Right hindlimb (tissue), 1 donor: Measurements from ENCODE around the gene LRRC4.

ENCODE experiments used
- DNase-seq: peaks from one replicate; pipeline ENCODE4 v3.0.0-alpha.2; 2018

LRRC4 gene

DNA sequence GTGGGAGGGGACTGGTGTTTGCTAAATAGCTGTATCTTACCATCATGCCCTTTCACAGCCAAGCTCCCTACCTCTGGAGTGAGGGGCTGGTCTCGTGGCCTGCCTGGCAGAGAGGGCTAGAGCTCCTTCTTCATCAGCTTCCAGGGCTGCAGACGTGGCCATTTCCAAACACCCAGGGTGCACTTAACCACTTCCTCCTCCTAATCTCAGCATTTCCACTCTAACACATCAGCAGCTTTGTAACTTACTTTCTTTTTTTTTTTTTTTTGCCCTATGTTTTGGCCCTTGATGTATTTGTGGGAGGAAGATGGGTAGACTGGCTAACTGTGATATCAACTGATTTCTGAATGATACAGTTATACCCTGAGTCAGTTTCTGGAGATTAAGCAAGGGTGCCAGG is 27.4 kb downstream of the LRRC4 start:
- no peak for DNase-seq

DNA sequence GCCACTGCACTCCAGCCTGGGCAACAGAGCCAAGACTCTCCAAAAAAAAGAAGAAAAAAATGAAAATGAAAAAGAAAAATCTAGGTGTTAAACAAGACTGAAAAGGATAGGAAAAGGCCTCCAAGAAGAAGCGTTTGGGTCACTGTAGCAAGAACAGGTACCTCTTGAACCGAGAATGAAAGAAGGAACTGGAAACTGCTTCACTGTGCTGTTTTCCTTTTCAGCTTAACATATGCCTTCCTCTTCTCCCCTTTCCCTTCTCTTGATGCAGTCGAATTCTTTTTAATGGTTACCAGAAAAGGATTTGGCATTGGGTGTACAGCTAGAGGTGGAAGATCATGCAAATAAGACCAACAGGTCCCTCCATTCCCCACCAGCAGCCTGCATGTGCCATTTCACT is 28.1 kb downstream of the LRRC4 start:
- DNase-seq, result no peak

GRCh38 chr7:128000854-128001265 is 30.4 kb downstream of the LRRC4 start:
- no peak for DNase-seq

DNA sequence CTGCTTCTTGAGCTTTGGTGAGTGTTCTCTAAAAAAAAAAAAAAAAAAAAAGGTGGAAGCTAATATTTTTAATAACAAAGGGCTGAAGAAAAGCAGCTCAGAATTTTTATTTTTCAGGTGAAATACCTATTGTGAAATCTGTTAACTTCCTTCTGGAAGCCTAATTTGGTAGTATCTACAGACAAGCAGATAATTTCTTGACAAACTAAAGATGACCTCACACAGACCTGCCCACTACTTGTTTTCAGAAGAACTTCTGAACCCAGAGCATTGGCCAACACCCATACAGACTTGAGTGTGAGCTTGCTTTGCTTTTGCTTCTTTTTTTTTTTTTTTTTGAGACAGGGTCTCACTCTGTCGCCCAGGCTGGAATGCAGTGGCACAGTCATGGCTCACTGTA is 31.2 kb downstream of the LRRC4 start:
- DNase-seq, result no peak

GRCh38 chr7:127998671-127999070 is 32.6 kb downstream of the LRRC4 start:
- no peak for DNase-seq

DNA sequence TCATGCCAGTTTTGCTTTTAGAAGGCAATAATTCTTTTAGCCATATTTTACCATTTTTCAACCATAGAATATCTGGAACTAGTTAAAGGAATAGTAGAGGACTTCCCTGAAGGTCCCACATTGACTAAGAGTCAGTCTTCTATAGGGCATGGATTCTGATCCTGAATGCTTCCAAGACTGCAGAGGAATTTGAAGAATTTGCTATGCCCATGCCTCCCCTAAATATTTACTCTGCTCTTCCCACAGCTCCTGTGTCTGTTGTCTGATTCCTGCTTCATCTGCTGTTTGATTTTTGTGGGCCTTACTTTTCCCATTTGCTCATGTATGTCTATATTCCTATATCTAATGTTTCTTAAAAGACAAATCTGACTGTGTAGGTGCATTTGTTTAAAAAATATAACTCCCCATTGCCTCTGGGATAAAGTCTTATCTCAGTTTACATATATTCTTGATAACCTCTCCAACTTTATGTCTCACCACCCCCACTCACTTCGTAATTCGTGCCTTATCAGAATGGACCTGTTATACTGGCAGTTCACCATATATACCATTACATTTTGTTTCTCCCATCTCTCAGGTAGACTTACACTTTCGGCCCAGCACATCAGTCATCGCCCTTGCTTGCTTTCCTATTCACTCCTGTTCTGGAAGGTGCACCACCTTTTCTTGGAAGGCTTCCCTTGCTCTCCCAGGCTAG is 33.9 kb downstream of the LRRC4 start:
- DNase-seq, result no peak

DNA sequence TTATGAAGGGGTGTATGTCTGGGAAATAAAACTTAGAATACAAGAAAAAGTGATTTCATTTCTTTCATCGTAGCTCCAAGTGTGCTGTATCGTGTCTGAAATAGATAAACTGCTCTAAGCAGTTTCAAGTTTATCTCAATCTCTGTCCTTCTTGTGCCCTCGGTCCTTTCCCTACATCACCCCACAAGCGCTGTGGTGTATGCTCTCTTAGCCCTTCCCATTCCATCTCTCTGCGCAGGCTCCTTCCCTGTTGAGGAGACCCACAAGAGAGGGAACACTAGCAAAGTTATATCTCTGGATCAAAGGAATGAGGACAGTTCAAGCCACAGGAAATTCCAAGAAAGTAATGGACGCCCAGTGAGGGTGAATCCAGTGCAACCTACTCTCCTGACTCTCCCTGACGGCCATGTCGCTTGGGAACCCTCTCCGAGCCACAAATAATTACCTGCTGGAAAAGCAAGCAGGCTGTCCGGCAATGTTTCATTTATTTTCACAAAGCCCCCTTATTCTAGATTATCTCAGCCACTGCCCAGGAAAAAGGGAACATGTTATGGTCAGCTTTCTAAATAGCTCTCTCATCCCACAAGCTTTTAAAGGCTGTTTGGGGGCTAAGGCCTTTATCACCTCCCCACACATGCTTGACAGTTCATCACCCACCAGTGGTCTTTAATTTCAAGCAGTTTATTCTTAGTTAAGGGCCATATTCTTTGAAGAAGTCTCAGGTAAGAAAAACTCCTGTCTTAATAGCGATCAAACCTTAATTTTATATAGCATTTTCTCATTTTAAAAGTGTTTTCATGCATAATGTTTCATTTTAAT is 34.8 kb downstream of the LRRC4 start:
- no peak for DNase-seq

GRCh38 chr7:127995881-127996215 is 35.4 kb downstream of the LRRC4 start:
- DNase-seq, result no peak

GRCh38 chr7:127995156-127995880 is 35.9 kb downstream of the LRRC4 start:
- peak; percentile 62 for DNase-seq

- no peak for DNase-seq
Observed at GRCh38 chr7:127993987-127994386, 37.2 kb downstream of the LRRC4 start.

DNA sequence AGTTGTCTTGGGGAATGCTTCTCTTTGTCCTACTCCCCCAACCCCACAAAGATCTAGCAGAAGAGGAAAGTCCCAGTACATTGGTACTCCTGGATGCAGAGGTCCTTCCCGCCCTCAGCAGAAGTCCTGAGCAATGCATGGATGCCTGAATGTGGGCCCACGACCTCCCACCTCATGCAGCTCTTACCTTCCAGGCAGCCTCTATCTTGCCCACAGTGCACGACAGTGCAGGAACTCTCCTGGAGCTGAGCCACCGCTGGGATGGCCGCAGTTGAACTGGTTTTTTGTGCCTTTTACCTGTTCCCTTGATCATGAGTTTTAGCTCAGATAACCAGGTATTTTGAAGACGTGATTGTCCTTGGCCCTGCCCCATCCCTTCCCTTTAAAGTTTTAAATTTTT is 37.9 kb downstream of the LRRC4 start:
- DNase-seq, result no peak

DNA sequence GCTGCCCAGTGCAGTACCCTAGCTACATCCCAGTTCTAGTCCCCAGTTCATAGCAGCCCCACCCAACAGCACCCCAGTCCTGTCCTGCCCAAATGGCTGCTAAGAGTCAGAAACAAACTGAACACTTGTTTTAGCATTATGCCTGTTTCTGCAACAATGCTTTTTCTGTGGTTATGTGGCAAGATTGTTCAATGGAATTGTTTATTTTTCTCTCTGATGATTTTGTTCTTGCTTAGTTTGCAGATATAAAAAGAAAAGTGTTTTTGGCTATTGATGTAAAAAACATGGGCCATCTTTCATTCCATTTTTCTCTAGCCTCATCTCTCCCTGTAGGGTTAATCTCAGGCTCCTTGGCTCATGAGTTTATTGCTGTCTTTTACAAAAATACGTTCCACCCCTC is 42.5 kb downstream of the LRRC4 start:
- no peak for DNase-seq

GRCh38 chr7:127986581-127987521 is 44.4 kb downstream of the LRRC4 start:
- no peak for DNase-seq

DNA sequence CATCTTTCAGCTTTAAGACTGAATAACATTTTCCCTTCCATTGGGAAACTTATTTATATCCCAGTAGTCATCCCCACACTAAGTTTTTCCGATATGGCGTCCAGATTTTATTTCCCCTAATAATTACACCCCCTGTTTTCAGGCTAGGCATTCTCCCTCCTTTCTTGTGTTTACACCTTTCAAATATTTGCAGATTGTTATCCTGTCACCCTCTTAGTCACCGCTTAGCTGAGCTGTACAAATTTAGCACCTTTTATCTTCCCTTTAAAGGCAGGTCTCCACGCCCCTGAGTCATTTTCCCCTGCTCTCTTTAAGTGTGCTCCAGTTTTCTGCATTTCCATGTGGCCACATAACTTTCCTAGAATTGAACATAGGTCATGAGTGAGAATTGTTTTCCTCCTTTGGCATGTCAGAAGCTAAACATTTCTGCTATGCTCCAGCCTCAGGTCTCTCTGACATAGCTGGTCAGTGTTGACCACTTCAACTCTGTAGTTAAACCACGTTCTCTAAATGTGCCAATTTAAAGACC is 47.4 kb downstream of the LRRC4 start:
- DNase-seq, result no peak

GRCh38 chr7:127981965-127982364 is 49.3 kb downstream of the LRRC4 start:
- no peak for DNase-seq

DNA sequence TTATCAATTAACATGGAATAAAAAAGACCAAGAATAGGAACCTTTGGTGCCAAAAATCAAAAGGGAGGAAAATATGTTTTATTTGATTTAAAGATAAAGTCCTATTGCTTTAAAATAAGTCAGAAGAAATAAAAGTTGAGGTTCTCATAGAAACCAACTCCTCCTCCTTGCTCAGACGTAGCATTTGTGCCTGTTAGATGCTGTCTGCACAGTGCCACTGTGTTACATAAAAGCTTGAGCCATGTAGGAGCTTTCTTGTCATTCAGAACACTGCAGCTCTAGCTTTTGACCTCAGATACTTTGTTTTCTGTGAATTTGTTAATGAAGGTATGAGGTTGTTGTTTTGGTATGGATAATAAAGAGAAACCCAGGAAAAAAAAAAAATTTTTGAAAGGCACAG is 50.3 kb downstream of the LRRC4 start:
- no peak for DNase-seq

DNA sequence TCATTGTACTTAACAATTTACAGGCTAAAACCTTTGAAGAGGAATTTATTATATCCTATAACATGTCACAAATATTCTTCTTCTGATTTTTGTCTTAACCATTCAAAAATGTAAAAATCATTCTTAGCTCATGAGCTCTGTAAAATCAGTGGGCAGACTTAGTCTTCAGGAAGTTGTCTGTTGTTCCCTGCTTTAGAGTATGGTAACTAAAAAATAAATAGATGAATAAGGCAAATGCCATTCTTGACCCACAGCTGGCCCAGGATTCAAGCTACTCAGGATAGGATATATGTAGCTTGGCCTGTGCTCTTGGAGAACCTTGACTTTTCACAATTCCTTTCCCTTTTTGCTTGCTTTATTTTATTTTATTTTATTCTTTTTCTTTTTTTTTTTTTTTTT is 51.5 kb downstream of the LRRC4 start:
- DNase-seq, result no peak

DNA sequence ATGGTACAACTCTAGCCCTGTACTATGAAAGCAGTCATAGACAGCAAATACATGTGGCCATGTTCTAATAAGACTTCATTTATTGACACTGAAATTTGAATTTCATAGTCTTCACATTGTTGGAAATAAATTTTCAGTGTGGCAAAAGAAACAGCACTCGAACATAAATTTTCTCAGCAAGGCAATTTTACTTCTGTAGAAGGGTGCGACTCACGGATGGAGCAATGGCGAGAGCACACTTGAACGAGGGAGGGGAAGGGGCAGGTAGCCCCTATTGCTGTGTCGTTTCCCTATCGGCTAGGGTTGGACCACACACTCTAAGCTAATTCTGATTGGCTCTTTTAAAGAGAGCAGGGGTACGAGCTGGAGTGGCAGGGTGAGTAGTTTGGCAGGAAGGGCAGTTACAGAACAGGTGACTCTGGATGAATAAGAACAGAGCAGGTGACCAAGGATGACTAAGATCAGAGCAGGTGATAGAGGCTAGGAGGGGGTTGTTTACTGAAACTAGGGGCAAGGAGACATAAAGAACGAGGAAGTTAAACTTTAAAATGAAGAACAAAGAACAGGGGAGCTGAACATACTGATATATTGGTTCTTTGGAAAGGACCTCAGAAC is 52.0 kb downstream of the LRRC4 start:
- no peak for DNase-seq

- DNase-seq, result no peak
Observed at GRCh38 chr7:127978421-127978820, 52.8 kb downstream of the LRRC4 start.
